HG03108 (cell line): ENCODE measurements around the gene SND1.

ENCODE experiments used
- ATAC-seq: cut with Tn5 transposase; IDR thresholded peaks from one replicate; pipeline ENCODE4 v1.9.1; 2021; ENCODE audit warnings: moderate library complexity; ENCODE audit not compliant: unreplicated experiment

SND1 gene

DNA sequence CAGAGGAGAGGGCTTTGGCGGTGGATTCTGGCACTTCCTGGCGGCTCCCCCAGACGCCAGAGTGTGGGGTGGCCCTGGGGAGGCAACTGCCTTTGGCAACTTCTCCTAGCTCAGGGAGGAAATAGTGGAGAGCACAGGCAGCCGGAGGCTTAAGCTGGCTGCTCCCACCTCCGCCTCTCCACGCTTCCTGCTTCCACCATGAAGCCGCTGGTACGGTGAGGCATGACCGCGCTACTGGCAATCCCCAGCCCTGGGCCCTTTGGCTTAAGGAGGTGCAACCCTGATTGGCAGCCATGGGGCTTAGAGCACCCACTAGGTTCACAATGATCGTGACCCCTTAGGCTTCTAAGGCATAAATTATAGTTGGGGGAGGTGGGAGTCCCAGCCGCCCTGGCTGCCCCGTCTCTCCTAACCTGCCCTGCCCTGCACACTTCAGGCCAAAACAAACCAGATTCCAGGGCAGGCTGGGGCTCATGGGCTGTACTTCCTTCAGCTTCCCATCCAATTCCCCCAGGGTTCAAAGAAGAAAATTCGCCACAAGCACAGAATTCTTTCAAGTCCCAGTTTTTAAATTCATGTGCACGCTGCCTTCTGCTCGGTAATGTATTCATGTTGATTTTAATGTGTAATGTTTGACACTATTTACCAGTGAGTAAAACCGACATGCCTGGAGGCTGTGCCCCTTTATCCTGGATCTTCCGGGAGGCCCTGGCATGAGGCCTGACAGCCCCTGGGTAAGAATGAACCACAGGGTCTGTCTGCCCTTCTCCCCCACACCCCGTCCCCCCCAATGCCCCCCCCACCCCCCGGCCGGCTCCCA is 469.9 kb downstream of the SND1 start:
- no peak for ATAC-seq

DNA sequence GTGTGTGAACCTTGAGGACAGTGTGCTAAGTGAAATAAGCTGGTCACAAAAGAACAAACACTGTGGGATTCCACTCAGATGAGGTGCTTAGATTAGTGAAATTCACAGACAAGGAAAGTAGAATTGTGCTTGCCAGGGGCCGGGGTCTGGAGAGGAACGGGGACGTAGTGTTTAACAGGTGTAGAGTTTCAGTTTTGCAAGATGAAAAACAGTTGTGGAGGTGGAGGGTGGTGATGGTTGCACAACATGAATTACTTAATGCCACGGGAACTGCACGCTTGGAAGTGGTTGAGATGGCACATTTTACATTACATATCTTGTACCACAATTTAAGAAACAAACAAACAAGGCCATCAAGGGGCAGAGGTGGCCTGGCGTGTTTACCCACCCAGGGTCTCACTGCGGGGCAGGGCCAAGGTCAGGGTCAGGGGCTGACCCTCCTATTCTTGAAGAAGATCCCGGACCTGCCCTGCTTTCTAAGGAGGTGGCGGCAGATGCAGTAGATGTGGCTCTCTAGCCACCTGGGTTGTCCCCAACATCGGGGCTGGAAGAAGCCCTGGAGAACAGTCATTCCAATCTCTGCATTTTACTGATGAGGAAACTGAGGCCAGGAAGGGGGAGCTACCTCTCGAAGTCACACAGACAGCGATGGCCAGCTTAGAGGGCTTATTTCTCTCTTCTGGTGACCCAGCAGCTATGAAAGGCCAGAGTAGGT is 470.7 kb downstream of the SND1 start:
- ATAC-seq: no peak

DNA sequence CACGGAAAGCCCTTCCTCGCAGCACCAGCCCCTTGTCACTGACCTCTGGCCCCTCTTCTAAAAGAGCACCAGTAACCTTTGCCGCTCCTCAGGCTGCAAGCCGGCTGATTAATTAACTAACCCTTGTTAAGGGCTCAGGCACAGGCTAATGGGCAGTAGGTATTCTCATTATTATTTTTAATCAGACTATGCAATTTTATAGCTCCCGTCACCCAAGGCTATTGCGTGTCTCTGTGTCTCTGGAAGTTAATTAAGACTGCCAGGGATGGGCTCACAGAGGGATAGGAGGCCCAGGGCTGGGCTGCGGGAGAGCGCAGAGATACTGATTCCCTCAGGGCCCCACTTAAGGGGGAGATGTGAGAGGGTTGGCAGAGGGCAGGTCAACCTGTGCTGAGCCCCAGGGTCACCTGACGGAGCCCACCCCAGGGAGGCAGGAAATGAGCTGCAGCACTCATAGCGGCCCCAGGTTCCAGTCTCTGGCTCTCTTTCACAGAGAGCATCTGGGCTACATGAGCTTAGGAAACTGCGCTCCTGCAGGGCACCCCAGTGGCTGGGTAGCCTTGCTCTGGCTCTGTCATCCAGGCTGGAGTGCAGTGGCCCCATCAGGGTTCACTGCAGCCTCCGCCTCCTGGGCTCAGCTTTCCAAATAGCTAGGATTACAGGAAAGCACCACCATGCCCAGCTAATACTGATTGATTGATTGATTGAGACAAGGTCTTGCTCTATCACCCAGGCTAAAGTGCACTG is 471.5 kb downstream of the SND1 start:
- ATAC-seq: no peak

DNA sequence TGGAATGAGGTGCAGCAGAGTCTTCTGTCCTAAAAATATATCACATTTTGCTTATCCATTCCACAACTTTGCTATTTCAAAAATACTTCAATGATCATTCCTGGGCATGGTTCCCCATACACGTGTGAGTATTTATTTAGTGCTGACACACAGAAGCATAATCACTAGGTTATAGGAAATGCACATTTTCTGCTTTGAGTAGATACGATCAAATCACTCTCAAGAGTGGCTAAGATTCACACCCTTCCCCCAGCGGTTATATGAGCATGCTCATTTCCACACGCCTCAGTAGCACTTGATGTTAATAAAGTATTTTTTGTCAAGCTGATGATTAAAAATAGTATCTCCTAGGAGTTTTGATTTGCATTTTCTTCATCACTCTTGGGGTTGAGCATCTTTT is 472.8 kb downstream of the SND1 start:
- ATAC-seq: no peak

DNA sequence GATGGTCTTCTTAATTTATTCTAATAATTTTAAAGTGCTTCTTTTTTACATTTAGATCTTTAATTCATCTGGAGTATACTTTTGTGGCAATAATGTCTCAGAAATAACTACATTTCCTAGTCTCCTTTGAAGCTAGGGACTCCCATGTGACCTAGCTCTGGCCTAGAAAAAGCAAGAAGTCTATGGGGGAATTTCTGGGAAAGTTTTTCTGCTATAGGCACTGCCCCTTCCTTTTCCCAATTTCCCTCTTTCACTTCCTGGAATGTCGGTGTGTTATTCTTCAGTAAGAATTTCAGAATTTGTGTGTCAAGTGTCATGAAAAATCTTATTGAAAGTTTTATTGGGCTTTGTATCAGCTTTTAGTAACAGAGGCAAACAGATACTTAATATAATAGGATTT is 473.8 kb downstream of the SND1 start:
- no peak for ATAC-seq

DNA sequence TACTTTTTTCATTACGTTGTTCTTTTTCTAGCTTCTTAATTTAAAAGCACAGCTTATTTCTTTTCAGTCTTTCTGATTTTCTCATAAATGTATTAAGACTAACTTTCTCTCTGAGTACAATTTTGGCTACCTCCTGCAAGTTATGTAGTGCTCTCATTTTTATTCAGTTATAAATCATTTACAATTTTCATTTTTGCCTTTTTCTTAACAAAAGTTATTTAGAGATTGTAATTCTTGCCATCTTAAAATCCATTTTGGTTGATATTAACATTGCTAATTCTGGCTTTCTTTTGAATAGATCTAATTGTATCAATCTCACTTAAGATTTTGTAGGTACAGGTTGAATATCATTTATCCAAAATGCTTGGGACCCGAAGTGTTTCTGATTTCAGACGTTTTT is 476.4 kb downstream of the SND1 start:
- ATAC-seq: no peak

DNA sequence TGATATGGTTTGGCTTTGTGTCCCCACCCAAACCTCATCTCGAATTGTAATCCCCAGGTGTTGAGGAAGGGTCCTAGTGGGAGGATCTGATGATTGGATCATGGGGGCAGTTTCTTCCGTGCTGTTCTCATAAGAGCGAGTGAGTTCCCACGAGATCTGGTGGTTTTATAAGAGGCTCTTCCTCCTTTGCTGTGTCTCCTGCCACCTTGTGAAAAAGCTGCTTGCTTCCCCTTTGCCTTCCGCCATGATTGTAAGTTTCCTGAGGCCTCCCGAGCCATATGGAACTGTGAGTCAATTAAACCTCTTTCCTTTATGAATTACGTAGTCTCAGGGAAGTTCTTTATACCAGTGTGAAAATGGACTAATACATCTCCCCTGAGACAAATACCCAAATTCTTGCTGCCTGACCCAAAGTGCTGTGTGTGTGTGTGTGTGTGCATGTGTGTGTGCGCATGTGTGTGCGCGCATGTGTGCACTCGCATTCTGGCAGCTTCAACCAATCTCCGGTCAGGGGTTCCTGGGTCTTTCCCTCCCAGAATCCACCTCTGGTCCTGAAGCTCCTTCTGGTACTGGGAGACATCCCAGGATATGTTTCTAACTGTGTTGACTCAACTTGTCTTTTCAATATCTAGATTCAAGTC is 477.4 kb downstream of the SND1 start:
- no peak for ATAC-seq

DNA sequence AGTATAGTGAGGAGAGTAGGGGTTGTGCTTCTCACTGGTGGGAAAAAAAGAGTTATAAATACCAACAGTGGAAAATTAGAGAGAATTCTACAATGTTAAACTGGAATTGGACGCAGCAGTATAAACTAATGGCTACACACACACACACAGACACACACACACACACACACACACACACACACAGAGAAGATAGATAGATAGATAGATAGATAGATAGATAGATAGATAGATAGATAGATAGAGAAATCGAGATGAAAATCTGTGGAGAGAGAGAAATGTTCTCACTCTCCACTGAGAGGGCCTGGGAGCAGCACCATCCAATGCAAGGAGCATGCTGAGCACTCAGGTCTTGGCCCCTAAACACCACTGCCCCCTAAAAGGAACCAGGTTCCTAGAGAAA is 479.1 kb downstream of the SND1 start:
- ATAC-seq: no peak

DNA sequence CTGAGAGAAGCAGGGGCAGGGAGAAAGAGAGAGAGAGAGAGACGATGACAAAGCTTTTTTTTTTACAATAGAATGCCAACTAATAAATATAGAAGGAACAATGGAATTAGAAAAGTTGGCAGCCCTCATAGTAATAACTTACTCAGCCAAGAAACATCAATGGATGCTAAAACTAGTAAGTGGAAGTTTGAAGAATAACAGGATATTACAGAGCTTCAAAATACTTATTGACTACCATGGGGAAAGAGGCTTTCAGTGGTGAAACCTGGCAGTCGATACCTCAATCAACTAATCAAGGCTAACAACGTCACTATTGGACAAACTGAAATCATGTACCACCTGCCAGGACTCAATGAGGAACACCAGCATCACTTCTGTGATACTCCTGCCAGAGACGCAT is 479.7 kb downstream of the SND1 start:
- ATAC-seq: no peak

DNA sequence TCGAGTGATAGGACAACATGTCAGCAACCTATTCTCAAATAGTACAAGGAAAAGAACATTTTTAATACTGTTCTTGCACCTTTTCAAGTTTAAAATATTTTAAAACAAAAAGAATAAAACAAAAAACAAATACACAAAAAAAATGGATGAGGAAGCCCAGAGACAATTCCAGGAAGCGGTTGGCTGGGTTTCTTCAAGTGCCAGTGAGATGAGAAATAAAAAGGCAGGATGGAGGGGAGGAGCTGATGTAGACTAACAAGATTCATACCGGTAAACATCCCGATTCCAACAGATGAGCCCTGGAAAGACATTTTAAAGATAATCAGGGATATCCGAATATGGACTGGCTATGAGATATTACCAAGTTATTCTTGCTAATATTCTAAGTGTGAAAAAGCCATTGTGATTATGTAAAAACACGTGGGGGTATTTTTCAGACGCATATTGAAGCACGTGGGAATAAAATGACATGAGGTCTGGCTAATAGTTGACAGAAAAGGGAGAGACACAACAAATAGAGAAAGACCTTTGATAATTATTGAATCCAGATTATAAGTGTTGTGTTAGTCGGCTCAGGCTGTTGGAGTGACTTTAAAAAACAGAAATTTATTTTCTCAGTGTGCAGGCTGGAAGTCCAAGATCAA is 480.6 kb downstream of the SND1 start:
- ATAC-seq: no peak

DNA sequence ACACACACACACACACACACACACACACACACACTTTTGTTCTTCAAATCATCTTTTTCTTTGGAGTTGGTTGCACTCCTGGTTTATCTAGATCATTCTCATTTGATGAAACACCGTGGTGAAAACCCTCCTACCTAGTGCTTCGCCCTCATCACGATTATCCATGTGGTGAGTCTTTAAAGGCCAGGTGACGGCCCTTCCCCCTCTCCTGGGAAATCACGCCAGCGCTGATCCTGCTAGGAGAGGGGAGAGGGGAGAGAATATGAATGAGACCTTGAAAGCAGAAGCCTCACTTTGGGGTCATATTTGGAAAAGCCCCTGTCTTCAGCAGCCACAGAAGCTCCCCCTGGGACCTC is 483.1 kb downstream of the SND1 start:
- no peak for ATAC-seq

DNA sequence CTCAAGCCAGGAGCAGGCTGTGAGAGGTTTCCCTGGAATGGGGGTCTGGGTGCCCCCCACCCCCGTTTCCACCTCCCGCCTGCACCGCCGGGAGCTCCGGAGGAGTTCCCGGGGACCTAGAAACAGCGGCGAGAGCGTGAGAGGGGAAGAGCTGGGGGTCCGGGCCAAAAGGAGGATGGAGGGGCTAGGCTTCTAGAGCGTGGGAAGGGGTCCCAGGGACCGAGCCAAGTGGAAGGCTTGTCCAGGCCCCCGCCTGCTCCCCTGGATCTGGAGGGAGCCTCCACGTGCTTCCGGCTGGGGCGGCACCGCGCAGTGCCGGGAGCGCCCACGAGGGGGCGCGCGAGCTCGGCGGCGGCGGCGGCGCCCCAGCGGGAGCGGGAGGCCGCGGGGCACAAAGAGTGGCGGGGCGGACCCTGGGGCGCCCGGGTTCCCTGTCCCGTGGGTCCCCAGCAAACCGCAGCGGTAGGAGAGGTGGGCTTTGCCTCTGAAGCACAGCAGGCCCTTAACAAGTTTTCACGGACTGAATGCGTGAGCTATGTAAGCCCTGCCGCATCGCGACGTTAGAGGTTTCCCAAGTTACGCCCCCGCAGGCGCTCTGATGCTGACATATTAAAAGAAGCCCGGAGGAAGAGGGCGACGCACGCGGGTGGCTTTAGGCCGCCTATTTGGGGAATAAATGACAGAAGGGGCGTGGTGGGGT is 483.7 kb downstream of the SND1 start:
- ATAC-seq: peak; percentile 93

DNA sequence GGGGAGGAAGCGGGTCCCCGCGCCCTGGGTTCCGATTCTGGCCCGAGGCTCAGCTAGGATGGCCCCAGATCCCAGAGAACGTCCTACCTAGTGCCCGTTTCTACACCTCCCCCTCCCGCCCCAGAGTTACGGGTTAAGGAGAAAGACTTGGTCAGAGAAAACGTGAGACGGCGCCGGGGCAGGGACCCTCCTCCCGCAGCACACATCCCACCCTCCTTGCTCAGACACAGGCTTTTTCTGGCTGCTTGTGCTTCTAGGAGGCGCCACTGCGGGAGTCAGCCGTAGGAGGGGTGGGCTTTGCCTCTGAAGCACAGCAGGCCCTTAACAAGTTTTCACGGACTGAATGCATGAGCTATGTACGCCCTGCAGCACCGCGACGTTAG is 484.2 kb downstream of the SND1 start:
- no peak for ATAC-seq

DNA sequence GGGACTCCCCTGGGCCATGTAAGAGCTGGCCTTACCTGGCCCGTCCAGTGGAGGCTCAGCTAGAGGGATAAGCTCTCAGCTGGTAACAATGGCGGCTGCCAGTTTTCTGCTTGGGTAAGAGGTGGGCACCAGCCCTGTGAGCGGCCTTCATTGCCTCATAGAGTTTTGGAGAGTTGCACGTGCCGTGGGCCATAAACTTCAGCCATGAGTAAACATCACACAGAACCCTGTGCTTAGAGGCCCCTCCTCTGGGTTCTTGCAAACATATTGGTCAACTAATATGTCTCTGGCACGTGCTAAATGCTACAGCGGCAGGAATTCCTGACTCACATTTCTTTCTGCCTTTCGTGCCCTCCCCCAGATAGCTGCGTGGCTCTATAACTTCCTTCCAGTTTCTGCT is 485.2 kb downstream of the SND1 start:
- ATAC-seq: no peak

DNA sequence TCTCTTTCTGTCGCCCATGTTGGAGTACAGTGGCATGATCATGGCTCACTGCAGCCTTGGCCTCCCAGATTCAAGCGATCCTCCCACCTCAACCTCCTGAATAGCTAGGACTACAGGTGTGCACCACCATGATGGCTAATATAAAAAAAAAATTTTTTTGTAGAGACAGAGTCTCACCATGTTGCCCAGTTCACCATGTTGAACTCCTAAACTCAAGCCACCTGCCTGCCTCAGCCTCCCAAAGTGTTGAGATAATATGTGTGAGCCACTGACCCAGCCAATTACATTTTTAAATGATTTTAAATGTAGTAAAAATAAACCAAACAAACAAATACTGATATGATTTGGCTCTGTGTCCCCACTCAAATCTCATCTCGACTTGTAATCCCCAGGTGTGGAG is 487.4 kb downstream of the SND1 start:
- no peak for ATAC-seq

DNA sequence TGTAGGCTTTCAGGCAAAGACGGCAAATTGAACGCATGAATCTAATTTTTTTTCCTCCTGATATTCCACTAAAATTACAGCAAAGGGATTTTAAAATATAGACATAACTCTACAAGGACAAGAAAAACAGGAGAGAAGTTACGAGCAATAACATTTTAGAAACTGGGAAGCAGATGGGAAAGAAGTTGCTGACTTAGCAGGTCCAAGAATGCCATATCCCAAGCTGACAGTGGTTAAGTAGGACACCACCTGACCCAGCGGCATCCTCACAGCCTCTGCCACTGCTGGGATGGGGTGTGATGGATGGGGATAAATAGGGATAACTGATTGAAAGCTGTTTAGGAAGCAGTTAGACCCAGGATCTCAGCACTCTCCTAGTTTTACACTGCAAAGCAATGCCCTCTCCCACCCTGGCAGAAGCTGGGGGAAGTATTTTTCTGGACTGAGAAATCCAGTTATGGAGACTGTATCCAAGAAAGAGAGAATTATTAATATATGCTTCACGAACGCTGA is 489.7 kb downstream of the SND1 start:
- no peak for ATAC-seq
